ENCODE data around the gene KAT6B.
"Not testable (repeated sequence)": the region's sequence is repeated elsewhere in the genome, so short reads cannot be mapped to it uniquely, and the experiment has no call there.

Gene KAT6B

DNA sequence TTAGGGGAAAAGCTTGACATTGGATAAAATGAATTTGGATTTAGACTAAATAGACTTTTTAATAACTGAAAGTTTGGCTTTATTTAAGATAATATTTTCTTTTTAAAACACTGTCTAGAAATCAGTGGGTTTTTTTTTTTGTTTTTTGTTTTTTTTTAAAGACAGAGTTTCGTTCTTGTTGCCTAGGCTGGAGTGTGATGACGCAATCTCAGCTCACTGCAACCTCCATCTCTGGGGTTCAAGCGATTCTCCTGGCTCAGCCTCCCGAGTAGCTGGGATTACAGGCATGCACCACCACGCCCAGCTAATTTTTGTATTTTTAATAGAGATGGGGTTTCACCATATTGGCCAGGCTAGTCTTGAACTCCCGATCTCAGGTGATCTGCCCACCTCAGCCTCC lies 66.9 kb downstream of the KAT6B start:
- DNase-seq: not testable (repeated sequence)

GRCh38 chr10:74896788-74897527 lies 70.6 kb downstream of the KAT6B start:
- DNase-seq: no peak

- DNase-seq: no peak
These were observed 72.0 kb downstream of the KAT6B start for GRCh38 chr10:74898201-74898976.

- no peak for DNase-seq
These were observed 73.9 kb downstream of the KAT6B start for GRCh38 chr10:74900297-74900696.

DNA sequence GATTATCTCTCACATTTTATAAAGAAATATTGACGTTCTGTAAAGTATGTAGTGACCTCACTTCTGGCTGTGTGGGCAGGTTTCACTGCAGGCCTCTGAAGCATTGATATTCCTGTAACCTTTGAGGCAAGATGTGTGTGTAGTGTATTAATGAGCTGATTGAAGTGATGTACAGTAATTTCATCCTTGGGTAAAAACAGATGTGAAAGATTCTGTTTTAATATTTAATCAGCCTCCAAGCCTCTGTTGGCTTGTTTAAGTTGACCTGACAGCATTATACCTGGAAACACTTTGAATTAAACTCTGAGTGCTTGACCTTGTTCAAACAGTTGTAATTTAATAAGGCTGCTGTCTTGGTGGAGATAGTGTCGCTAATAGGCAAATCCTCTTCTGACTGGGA lies 74.9 kb downstream of the KAT6B start:
- DNase-seq: no peak

GRCh38 chr10:74901867-74902450 lies 75.6 kb downstream of the KAT6B start:
- DNase-seq: no peak

DNA sequence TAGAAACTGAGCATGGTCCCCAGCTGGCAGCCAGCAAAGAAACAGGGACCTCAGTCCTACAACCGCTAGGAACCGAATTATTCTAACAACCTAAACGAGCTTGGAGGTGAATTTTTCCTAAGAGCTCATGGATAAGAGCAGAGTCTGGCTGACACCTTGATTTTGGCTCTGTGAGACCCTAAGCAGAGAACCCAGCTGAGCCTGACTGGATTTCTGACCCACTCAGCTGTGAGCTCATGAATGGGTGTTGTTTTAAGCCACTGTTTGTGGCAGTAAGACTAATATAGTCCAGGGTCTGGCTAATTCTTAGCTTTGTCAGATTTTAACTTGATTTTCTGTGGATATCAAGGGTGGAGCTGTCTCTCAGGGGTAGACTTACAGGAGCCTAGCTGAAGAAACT lies 77.1 kb downstream of the KAT6B start:
- DNase-seq: no peak

- DNase-seq: no peak
These were observed 80.3 kb downstream of the KAT6B start for GRCh38 chr10:74906611-74907198.

DNA sequence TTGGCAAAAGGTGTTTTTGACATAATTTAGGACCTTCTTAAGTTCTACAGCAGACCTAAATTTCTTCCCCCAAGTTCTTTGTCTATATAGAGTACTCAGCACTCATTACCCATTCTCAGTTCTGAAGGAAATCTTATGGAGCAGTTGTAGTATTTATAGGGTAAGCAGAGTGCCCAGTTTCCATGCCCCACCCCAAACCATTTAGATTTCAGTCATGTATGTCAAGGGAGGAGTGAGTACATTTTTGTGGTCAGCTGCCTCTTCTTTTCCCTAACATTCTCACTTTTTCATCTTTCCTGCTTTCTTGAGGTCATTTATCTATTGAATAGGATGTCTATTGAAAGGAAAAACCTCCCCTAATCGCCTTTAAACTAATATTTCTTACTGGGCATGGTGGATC lies 83.3 kb downstream of the KAT6B start:
- peak; percentile 50 for DNase-seq

- DNase-seq: no peak
These were observed 84.0 kb downstream of the KAT6B start for GRCh38 chr10:74910241-74910975.

DNA sequence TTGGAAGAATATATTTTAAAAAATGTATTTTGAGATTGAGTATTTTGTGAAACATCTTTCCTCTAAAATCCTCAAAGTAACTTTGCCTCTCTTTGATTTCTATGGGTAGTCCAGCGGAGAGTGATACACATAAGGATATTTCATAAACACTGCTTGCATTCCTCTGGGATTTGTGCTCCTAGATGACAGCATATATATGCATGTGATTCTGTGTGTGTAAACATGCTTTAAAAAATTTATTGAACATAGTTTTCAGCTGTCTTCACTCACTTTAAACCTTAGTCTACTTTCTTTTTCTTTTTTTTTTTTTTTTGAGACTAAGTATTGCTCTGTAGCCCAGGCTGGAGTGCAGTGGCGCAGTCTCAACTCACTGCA lies 84.6 kb downstream of the KAT6B start:
- no peak for DNase-seq

DNA sequence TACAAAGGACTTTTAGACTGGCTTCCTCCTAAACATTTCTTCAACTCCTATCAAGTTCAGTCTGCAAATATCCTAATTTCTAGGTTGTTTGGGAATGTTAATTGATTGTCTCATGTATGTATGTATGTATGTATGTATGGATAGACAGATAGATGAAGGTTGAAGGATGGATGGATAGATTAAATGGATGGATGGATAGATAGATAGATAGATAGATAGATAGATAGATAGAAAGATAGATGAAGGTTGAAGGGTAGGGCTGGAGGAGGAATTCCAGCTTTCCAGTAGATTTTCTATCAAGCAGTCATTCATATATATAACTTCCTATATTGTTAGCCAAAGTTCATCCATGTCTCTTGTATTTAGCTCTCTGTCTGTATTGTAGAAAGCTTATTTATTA lies 85.8 kb downstream of the KAT6B start:
- no peak for DNase-seq

- no peak for DNase-seq
These were observed 86.3 kb downstream of the KAT6B start for GRCh38 chr10:74912682-74913081.

GRCh38 chr10:74913377-74913979 lies 87.1 kb downstream of the KAT6B start:
- no peak for DNase-seq

GRCh38 chr10:74916283-74916682 lies 89.9 kb downstream of the KAT6B start:
- DNase-seq: no peak

DNA sequence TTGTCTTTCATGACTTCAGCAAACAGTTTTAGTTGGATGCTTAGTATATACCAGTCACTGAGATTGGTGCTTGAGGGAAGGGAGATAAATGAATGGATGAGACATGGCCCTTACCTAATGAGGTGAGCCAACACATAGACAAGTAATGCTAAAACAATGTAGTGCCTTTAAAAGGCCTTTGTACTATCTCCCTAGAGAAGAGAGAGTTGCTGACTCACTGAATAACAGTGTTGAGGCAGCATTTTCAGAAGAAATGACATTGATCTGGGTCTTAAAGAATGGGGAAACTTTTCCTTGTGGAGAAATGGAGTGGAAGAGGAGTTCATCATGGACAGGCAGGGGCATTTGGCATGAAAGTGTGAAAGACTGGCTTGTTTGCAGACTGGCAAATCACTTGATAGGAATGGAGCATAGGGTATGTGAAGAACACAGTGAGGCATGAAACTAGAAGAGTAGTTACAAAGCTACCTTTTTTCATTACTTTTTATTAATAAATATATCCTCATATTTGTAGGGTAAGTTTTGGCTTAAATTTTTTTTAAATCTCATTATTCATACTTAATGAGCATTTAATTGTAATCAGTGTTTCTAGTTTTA lies 91.2 kb downstream of the KAT6B start:
- peak; percentile 66 for DNase-seq

GRCh38 chr10:74919671-74920070 lies 93.3 kb downstream of the KAT6B start:
- DNase-seq: no peak

GRCh38 chr10:74921070-74921469 lies 94.7 kb downstream of the KAT6B start:
- not testable (repeated sequence) for DNase-seq

DNA sequence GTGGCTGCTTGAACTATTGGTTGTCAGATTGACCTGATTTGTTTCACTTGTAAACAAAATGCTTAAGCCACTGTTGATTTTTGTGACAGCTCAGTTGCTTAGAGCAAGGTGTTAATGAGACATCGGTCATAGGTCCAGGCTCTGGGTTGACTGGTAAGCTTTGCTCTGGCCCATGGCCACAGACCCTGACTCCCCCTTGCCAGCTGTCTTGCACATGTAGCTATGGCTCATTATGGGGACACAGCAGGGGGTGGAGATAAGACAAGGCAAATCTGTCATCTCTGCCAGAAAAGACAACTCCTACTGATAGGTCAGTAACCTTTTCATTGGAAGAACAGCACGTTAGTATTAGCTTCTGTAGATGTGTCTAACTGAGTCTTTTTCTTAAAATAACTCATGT lies 95.3 kb downstream of the KAT6B start:
- peak; percentile 50 for DNase-seq

GRCh38 chr10:74922921-74923320 lies 96.5 kb downstream of the KAT6B start:
- peak; percentile 38 for DNase-seq

GRCh38 chr10:74923556-74923955 lies 97.2 kb downstream of the KAT6B start:
- peak; percentile 31 for DNase-seq

Measured in EL (cell line).